DMS 273 treated with DMSO at 0.1 percent for 48 hours (cell line): ENCODE measurements around the gene OTOP2.
A peak's percentile ranks its signal among the peaks of the same experiment; 100 is the strongest.

Experiments used
- DNase-seq: peaks from one replicate; lab custom pipeline; 2025; lab: John Stamatoyannopoulos, UW

OTOP2 gene

GRCh38 chr17:74924250-74924948, at the start of gene OTOP2:
Gene OTOP2, plus strand, starts transcription at chr17:74924273. Its CDS starts 360 bp downstream, at chr17:74924633.
- no peak for DNase-seq

- DNase-seq = no peak
Observed at GRCh38 chr17:74874615-74875037, 49.4 kb upstream of the OTOP2 start.

- peak; percentile 74 for DNase-seq
Observed at GRCh38 chr17:74875155-74875976, 48.7 kb upstream of the OTOP2 start.

DNA sequence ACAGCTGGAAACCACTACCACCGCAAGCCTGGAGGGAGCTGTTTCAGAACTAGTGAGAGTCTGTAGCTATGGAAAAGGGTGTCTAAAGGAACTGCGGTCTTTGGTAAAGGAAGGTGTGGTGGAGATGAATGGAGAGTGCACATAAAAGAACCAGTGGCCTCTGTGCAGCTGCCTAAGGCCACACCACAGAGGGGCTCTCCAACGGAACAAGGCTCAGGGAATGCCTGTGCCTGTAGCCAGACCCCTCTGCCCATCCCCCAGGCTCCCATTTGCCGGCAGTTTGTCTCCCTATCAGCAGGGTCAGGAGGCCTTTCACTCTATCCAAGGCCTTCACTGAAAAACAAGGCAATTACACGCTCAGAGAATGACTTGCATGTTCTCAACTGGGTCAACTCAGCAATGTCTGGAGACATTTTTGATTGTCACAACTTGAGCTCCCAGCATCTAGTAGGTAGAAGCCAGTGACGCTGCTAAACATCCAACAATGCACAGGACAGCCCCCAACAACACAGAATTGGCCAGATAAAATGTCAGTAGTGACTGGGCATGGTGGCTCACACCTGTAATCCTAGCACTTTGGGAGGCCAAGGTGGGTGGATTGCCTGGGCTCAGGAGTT, 48.0 kb upstream of the OTOP2 start:
- DNase-seq = no peak

DNA sequence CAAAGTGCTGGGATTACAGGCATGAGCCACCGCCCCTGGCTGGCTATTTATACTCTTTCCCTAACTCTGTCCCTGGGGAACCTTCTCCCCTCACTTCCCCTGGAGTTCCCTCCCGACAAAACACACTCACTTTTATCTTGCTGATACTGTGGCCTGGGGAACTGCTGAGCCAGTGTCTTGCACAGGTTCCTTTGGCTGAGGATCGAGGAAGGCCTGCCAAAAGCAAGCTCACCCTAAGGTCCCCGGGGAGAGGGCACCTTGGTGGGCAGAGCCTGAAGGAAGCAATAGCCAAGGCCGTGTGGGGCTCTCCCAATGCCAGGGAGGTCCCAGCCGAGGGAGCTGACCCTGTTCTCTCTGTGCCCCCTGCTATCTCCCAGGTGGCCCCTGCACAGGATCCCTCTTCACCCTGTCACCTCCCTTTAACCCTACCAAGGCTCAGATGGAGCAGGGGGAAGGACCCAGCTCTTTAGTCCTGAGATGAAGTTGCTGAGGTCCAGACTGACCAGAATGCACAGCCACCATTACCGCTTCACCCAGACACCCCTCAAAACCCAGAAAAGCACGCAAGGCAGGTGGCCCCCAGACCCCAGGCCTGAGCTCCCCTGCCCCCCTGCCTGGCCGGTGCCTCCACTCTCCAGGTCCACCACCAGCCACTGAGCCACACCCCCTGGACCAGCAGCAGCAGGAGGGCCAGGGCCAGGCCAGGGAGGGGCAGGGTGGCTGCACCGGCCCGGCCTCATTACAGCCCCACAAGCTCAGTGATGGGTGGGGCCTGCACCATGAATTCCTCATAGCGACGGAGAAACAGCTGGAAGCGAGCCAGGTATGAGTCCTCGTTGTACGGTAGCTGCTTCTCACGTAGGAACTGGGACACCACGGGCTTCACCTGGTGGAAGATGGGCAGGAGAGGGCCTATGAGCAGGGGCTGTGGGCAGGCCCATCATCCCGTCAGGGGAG, 46.2 kb upstream of the OTOP2 start:
- DNase-seq = no peak

DNA sequence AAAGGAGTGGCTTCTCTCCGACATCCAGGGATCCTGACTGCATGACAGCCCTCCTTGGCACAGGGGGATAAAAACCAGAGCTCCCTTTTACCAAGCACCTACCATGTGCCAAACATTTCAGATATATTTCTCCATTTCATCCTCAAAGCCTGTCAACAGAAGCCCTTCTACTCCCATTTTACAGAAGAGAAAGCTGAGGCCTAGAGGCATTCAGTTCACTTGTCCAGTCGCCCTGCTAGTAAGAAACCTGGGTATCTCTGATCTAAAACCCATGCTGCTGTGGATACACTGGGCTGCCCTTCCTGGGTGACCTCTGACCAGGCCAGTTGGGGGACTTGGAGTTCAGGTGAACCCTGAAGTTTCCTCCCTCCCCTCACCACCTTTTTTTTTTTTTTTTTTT, 45.4 kb upstream of the OTOP2 start:
- no peak for DNase-seq

DNA sequence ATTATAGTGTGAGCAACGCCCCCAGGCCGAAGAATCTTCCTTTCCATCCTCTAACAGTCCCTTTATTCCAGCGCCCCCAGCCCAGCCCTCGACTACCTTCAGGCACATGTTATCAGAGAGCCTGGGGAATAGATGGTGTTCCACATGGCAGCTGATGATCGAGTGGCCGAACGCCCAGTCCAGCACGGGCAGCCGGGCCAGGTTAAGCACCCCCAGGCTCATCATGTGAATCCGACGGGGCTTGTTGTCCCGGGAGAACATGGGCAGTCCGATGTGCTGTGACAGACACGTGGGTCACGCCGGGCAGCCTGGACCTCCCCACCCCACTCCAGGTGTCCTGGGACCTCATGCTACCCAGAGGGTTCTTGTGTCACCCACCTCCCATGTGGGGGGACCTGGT, 44.8 kb upstream of the OTOP2 start:
- DNase-seq = no peak

- no peak for DNase-seq
Observed at GRCh38 chr17:74881073-74881472, 43.0 kb upstream of the OTOP2 start.

DNA sequence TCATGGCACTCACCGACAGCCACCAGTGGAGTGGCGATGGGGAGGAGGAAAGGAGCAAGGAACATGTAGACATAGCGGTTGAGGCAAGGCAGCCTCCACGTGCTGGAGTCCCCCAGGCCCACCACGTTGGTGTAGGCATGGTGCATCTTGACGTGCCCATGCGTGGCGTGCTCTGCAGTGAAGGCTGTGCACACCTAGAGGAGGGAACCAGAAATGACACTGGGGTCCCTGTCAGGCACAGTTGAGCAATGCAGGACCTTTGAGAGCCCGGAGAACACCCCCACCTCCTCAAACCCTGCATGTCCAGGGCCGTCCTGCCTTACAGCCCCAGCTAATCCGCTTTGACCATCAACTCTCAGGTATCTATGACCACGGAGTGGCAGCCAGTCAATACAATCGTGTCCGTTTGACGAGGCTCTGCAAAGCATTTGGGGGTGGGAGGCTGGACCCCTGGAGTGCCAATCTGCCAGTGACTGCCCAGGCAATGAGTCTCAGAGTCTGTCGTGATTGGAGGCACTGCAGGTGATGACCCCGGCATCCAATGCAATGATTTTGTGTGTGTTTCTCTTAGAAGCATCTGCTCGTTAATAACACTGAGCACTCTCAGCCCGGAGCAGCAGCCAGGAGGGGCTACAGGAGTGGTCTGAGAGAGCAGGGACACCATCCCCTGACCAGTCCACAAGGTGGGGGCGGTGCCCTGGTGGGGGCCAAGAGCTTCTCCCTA, 41.4 kb upstream of the OTOP2 start:
- DNase-seq = no peak

DNA sequence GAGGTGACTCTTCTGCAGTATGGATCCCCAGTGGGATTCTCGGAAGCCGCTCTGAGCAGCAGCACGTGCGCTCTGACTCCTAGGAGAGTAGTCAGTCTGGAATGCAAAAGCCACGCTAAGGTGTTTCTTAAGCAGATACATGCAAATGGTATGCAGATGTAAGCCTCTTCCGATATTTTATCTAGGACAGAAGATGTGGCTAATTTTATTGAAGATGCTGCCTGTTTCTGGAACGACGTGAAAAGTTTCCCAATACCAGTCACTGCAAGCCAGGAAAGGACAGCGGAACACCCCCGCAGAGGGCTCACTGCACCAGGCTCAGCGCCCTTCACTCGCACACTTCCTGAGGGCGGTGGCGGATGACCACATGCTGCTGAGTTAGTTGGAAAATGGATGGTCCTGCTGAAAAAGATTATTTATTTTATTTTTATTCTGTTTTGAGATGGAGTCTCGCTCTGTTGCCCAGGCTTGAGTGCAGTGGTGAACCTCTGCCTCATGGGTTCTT, 40.8 kb upstream of the OTOP2 start:
- no peak for DNase-seq

- no peak for DNase-seq
Observed at GRCh38 chr17:74888469-74888868, 35.6 kb upstream of the OTOP2 start.

- no peak for DNase-seq
Observed at GRCh38 chr17:74890554-74890953, 33.5 kb upstream of the OTOP2 start.

DNA sequence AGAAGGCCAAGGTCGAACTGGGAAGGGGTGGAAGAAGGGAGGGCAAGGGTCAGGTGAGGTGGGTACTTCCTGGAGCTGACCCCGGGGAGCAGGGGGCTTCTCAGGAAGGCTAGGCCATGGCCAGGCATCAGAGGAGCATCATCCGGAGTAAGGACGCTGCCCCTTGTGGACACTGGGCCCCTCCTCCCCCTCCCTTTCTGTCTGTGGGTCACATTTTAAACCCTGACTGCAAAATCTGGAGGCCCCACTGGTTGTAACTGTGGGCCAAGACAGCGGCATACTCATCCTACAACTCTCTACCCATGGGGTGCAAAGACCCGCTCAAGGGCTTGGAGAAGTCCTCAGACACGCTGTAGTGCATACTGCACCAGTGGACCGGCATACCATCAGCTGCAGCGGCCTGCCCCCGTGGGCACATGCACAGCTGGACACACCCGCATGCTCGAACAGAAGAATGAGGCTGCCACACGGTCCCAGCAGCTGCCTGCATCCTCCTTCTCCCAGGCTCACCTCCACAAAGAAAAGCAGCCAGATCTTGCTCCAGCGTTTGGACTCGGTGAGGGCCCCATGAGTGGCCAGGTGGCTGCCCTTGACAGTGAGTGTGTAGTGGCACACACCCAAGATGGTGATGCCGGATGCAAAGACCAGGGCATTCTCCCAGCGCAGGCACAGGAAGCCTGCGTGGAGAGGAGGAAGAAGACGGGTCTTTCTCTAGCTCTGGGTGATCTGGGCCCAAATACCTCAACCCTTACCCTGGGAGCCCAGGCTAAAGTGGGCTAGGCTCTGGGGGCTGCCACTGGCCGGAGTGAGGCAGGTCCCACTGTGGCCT, 31.8 kb upstream of the OTOP2 start:
- DNase-seq = no peak

DNA sequence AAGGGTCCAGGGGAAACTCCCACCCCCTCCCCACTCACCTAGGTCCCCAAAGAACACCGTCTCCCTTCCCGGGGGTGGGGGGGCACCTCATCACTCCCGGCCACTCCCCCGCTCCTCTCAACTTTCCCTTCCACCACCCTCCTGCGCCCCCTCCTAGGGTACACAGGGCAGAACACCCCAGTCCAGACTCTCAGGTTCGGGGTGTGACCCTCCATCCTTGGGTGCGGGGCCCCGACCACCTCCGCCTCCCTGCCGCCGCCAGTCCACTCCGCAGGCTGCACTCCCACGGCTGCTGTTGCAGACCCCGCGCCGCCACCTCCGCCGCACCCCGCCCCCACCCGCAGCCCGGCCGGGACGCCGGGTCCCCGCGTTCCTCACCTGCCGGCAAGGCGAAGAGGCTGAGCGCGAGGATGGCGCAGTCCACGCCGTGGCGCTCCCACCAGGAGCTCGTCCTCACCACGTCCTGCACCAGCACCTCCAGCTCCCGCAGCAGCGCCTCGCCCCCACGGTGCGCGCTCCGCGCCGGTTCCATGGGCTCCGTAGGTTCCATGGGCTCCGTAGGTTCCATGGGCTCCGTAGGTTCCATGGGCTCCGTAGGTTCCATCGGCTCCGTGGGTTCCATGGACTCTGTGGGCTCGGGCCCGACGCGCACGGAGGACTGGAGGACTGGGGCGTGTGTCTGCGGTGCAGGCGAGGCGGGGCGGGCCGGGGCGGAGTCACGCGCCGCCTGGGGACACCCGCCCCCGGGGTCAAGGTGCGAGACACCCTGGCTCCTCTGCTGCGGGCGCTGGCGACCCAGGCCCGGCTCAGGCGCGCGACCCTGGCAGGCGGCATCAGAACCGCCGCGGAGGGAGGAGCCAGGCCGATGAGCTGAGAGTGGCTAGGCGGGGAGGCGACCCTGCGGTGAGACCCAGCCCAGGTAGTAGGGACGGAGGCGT, 30.8 kb upstream of the OTOP2 start, which contains the start of gene FADS6:
Gene FADS6, minus strand, starts transcription at position 660 of the 938 bp plus-strand sequence. Its CDS starts 38 bp downstream, at position 622.
- DNase-seq = no peak

DNA sequence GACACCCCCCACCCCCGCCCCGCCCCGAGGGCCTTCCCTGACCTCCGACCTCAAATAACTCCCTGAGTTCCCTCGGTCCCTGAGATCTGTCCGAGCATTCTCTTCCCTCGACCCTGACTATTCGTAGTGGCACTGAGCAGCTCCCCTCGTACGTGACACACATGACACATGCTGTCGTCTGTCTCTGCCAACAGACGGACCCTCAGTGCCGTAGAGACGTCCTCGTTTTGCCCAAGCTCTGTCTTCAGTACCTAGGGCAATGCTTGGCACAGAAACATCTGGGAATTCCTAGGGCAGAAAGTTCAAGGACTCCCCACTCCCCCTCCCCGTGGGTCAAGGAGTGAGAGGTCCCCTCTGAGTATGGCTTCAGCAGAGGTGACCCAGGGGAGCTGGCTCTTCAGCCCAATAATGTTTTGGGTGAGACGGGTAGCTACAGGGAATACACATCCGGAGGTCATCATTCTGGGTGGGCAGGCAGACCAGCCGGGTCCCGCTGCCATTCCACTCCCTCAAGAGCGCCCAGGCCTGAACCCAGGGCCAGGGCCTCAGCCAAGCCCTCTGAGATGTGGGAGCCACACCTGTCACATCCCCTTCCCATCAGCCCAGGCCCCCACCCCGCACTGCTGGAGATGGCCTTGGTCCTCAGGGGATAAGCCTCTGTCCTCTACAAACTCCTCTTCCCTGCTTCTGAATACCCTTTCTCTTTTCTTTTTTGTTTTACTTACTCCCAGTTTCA, 30.0 kb upstream of the OTOP2 start:
- DNase-seq = no peak

DNA sequence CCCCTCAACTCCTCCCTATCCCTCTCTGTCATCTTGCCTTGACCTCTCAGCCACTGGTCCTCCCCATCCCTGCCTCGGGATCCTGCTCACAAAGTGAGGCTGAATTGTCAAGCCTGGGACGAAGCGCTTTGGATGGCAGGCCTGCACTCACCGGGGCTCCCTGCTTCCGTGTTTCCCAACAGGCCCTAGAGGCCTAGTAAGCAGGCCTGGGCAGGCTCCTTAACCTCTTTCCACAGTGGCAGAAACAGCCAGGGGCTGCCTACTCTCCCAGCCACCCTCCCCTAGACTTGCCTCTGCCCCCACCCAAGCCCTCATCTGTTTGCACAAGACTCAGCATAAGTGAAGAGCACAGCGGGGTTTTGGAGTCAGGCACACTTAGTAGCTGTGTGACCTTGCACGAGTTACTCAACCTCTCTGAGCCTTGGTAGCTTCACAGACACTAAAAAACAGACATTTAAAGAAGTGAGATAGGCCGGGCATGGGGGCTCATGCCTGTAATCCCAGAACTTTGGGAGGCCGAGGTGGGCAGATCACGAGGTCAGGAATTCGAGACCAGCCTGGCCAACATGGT, 25.6 kb upstream of the OTOP2 start:
- no peak for DNase-seq

GRCh38 chr17:74900208-74900607, 23.9 kb upstream of the OTOP2 start:
- no peak for DNase-seq
